GM12878 (cell line): Measurements from ENCODE around the gene EEF1G. TPM values are rescaled to one million over a fixed set of nuclear protein-coding genes. Genes with fewer than 3 reads are reported as not detected.

Experiments
- BACH1 ChIP-seq: fragments of 450-650 bp; IDR thresholded peaks from 2 replicates; pipeline ENCODE4 v1.6.1; 2017; ENCODE audit warnings: mild to moderate bottlenecking, borderline replicate concordance
- BRCA1 ChIP-seq: IDR thresholded peaks from 2 replicates; pipeline ENCODE4 v1.6.1; 2011; ENCODE audit warnings: low read depth, low read length, improper control_type of control experiment
- CBX3 ChIP-seq: fragments of 200-600 bp; sonication (generic); IDR thresholded peaks from 2 replicates; pipeline ENCODE4 v1.6.1; 2016; ENCODE audit warnings: low read depth, borderline replicate concordance
- CREB1 ChIP-seq: IDR thresholded peaks from 2 replicates; pipeline ENCODE4 v1.6.1; 2012; ENCODE audit warnings: low read depth, mild to moderate bottlenecking, inconsistent platforms
- JUND ChIP-seq: IDR thresholded peaks from 2 replicates; pipeline ENCODE4 v1.6.1; 2012; ENCODE audit warnings: low read depth, mild to moderate bottlenecking, low read length, improper control_type of control experiment, moderate library complexity
- MYB ChIP-seq: fragments of 150-350 bp; IDR thresholded peaks from 2 replicates; pipeline ENCODE4 v1.6.1; 2014; ENCODE audit warnings: mild to moderate bottlenecking, low read depth, low read length, borderline replicate concordance
- NFIC ChIP-seq: IDR thresholded peaks from 2 replicates; pipeline ENCODE4 v1.6.1; 2012; ENCODE audit warnings: low read depth, mild to moderate bottlenecking, inconsistent platforms, low read length, moderate library complexity
- NFYB ChIP-seq: IDR thresholded peaks from 2 replicates; pipeline ENCODE4 v1.6.1; 2011; ENCODE audit warnings: low read depth, mild to moderate bottlenecking, low read length, improper control_type of control experiment, moderate library complexity; ENCODE audit not compliant: insufficient read depth
- NRF1 ChIP-seq: conservative IDR thresholded peaks from 2 replicates; pipeline ENCODE4 v1.6.1; 2011; ENCODE audit warnings: mild to moderate bottlenecking, low read depth, low read length, improper control_type of control experiment
- PAX5 ChIP-seq: IDR thresholded peaks from 2 replicates; pipeline ENCODE4 v1.6.1; 2011; ENCODE audit warnings: low read depth, low read length, borderline replicate concordance
- RAD21 ChIP-seq: IDR thresholded peaks from 2 replicates; pipeline ENCODE4 v1.6.1; 2011; ENCODE audit warnings: mild to moderate bottlenecking, low read depth, low read length, moderate library complexity; ENCODE audit not compliant: insufficient read depth
- RCOR1 ChIP-seq: conservative IDR thresholded peaks from 2 replicates; pipeline ENCODE4 v1.6.1; 2012; ENCODE audit warnings: low read depth, low read length, improper control_type of control experiment
- SMAD5 ChIP-seq: IDR thresholded peaks from 2 replicates; pipeline ENCODE4 v1.6.1; 2016; ENCODE audit warnings: antibody characterized with exemption, low read depth
- TCF7 ChIP-seq: IDR thresholded peaks from 2 replicates; pipeline ENCODE4 v1.6.1; 2014; ENCODE audit warnings: antibody characterized with exemption, borderline replicate concordance
- YY1 ChIP-seq: IDR thresholded peaks from 2 replicates; pipeline ENCODE4 v1.6.1; 2011; ENCODE audit warnings: low read depth, mild to moderate bottlenecking, low read length
- ZBTB40 ChIP-seq: fragments of 450-650 bp; IDR thresholded peaks from 2 replicates; pipeline ENCODE4 v1.6.1; 2016; ENCODE audit warnings: mild to moderate bottlenecking, moderate library complexity, borderline replicate concordance
- polyA plus RNA-seq, 11 experiments: library from polyadenylated mRNA; depleted of rRNA in 4 of 11; unstranded in 6 of 11; stranded (reverse) in 5 of 11; fragments of >200 nt; fragmentation: Nextera tagmentation in 4 of 11; fragmentation: Illumina TruSeq in 1 of 11; extraction: Ambion mirVana in 4 of 11; extraction: Trizol in 1 of 11; gene quantifications; 1 replicate in 1 of 11; 2 replicates in 10 of 11; pipeline versions ENCODE4 v1.2.1 to v1.2.3, GENCODE V29; 2011 to 2016; ENCODE audit warnings: inconsistent platforms in 2 of 11, missing spikeins in 2 of 11, low read depth in 1 of 11
- total RNA-seq, 4 experiments: library from RNA; depleted of rRNA in 3 of 4; stranded (reverse); fragments of >200 nt in 3 of 4; fragmentation: Illumina TruSeq in 1 of 4; extraction: Trizol in 1 of 4; gene quantifications; 2 replicates each; pipeline versions ENCODE4 v1.2.1 to v1.2.3, GENCODE V29; 2013 to 2021
- TF ChIP-seq, protein P1 (sequence below): IDR thresholded peaks from 2 replicates; pipeline ENCODE4 v1.6.1; 2011; ENCODE audit warnings: low read depth, low read length, improper control_type of control experiment, borderline replicate concordance
- TF ChIP-seq, protein P2 (sequence below): fragments of 450-650 bp; IDR thresholded peaks from 2 replicates; pipeline ENCODE4 v1.6.1; 2017; ENCODE audit warnings: borderline replicate concordance
- TF ChIP-seq, protein P3 (sequence below): fragments of 450-650 bp; IDR thresholded peaks from 2 replicates; pipeline ENCODE4 v1.6.1; 2014; ENCODE audit warnings: mild to moderate bottlenecking
- TF ChIP-seq, protein P4 (sequence below): fragments of 150-350 bp; IDR thresholded peaks from 2 replicates; pipeline ENCODE4 v1.6.1; 2016; ENCODE audit warnings: low read depth, low read length

EEF1G gene
- total and polyA plus RNA-seq, 10 of the 15 experiments (the other 5 are each of a cell fraction or from before 2014, with no cell fraction given) = 850 to 2,739 (median 2,277) TPM

DNA sequence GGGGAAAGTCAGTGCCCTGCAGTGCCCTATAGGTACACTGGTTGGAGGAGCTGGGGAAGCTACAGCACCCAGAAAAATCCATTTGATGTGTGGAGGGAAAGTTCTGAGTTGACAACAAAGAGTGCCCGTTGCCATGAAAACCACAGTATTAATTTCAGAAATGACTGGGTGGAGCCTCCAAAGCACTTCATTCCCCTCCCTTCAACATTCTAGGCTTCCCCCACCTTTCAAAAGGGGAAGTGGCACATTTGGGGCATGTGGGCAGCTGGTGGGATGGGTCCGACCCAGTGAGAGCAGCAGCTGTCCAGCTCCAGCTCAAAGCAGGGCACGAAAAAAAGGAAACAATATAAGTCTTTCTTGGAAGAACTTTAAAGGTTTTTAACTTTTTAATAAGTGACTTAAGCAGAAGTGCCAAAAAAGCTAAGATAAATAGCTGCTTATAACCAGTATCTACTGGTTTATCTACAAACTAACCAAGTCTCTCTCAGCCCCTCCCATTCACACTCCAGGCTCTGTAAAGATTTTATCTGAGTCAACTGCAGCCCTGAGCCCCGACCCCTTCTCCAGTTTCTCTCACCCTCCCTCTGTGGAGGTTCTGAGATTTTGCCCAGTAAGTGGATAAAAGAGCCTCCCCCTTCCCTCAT is 18.1 kb downstream of the EEF1G start (continued):
- peak; percentile 88 for TF ChIP-seq TCF7
- peak; percentile 77; the same call in 1 of the 2 replicates for TF ChIP-seq NFIC
- TF ChIP-seq BACH1 = no peak; the same call in 1 of the 2 replicates
- TF ChIP-seq PAX5 = peak; percentile 71; the same call in 1 of the 2 replicates
- no peak for TF ChIP-seq RAD21
- TF ChIP-seq ZBTB40 = no peak
- no peak for TF ChIP-seq MYB
- TF ChIP-seq RCOR1 = no peak; the same call in 1 of the 2 replicates
- TF ChIP-seq, protein P1, sequence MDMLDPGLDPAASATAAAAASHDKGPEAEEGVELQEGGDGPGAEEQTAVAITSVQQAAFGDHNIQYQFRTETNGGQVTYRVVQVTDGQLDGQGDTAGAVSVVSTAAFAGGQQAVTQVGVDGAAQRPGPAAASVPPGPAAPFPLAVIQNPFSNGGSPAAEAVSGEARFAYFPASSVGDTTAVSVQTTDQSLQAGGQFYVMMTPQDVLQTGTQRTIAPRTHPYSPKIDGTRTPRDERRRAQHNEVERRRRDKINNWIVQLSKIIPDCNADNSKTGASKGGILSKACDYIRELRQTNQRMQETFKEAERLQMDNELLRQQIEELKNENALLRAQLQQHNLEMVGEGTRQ = no peak; the same call in 1 of the 2 replicates
- no peak for TF ChIP-seq CREB1
- peak; percentile 56; the same call in 1 of the 2 replicates for TF ChIP-seq JUND
- no peak for TF ChIP-seq BRCA1
- TF ChIP-seq CBX3 = no peak
- no peak for TF ChIP-seq NFYB
- TF ChIP-seq, protein P2, sequence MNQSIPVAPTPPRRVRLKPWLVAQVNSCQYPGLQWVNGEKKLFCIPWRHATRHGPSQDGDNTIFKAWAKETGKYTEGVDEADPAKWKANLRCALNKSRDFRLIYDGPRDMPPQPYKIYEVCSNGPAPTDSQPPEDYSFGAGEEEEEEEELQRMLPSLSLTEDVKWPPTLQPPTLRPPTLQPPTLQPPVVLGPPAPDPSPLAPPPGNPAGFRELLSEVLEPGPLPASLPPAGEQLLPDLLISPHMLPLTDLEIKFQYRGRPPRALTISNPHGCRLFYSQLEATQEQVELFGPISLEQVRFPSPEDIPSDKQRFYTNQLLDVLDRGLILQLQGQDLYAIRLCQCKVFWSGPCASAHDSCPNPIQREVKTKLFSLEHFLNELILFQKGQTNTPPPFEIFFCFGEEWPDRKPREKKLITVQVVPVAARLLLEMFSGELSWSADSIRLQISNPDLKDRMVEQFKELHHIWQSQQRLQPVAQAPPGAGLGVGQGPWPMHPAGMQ = no peak
- TF ChIP-seq, protein P3, sequence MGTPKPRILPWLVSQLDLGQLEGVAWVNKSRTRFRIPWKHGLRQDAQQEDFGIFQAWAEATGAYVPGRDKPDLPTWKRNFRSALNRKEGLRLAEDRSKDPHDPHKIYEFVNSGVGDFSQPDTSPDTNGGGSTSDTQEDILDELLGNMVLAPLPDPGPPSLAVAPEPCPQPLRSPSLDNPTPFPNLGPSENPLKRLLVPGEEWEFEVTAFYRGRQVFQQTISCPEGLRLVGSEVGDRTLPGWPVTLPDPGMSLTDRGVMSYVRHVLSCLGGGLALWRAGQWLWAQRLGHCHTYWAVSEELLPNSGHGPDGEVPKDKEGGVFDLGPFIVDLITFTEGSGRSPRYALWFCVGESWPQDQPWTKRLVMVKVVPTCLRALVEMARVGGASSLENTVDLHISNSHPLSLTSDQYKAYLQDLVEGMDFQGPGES = no peak
- TF ChIP-seq, protein P4, sequence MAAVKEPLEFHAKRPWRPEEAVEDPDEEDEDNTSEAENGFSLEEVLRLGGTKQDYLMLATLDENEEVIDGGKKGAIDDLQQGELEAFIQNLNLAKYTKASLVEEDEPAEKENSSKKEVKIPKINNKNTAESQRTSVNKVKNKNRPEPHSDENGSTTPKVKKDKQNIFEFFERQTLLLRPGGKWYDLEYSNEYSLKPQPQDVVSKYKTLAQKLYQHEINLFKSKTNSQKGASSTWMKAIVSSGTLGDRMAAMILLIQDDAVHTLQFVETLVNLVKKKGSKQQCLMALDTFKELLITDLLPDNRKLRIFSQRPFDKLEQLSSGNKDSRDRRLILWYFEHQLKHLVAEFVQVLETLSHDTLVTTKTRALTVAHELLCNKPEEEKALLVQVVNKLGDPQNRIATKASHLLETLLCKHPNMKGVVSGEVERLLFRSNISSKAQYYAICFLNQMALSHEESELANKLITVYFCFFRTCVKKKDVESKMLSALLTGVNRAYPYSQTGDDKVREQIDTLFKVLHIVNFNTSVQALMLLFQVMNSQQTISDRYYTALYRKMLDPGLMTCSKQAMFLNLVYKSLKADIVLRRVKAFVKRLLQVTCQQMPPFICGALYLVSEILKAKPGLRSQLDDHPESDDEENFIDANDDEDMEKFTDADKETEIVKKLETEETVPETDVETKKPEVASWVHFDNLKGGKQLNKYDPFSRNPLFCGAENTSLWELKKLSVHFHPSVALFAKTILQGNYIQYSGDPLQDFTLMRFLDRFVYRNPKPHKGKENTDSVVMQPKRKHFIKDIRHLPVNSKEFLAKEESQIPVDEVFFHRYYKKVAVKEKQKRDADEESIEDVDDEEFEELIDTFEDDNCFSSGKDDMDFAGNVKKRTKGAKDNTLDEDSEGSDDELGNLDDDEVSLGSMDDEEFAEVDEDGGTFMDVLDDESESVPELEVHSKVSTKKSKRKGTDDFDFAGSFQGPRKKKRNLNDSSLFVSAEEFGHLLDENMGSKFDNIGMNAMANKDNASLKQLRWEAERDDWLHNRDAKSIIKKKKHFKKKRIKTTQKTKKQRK = no peak
- TF ChIP-seq SMAD5 = no peak
- TF ChIP-seq NRF1 = no peak
- TF ChIP-seq YY1 = no peak
